ENCODE results near the gene ZFYVE28.

- TF ChIP-seq, protein P1, sequence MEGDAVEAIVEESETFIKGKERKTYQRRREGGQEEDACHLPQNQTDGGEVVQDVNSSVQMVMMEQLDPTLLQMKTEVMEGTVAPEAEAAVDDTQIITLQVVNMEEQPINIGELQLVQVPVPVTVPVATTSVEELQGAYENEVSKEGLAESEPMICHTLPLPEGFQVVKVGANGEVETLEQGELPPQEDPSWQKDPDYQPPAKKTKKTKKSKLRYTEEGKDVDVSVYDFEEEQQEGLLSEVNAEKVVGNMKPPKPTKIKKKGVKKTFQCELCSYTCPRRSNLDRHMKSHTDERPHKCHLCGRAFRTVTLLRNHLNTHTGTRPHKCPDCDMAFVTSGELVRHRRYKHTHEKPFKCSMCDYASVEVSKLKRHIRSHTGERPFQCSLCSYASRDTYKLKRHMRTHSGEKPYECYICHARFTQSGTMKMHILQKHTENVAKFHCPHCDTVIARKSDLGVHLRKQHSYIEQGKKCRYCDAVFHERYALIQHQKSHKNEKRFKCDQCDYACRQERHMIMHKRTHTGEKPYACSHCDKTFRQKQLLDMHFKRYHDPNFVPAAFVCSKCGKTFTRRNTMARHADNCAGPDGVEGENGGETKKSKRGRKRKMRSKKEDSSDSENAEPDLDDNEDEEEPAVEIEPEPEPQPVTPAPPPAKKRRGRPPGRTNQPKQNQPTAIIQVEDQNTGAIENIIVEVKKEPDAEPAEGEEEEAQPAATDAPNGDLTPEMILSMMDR (IDR thresholded peaks at IDR 0.05 in 2 of 3, conservative IDR thresholded peaks at IDR 0.05 in 1 of 3; ENCODE audit: borderline replicate concordance in 1 of 3, insufficient read depth in 1 of 3, low read depth in 2 of 3, low read length in 2 of 3) = no peak
- no peak for TF ChIP-seq EZH2 (IDR thresholded peaks at IDR 0.05)
- no peak for TF ChIP-seq YY1 (IDR thresholded peaks at IDR 0.05; ENCODE audit: extremely low read depth, insufficient replicate concordance, low read depth, low read length)
- no peak for TF ChIP-seq SIN3A (IDR thresholded peaks at IDR 0.05; ENCODE audit: low read depth)
- TF ChIP-seq POLR2A (IDR thresholded peaks at IDR 0.05; ENCODE audit: borderline replicate concordance, extremely low read depth, insufficient read depth, insufficient read length) = no peak
- no peak for TF ChIP-seq ZBTB33 (IDR thresholded peaks at IDR 0.05; ENCODE audit: extremely low read depth, insufficient replicate concordance, low read length)
- TF ChIP-seq SP1 (IDR thresholded peaks at IDR 0.05; ENCODE audit: low read depth) = no peak
Observed at GRCh38 chr4:2372488-2373030, 45.9 kb downstream of the ZFYVE28 start.

Measured in HCT116 (cell line).